HL-60 (cell line): ENCODE results near the gene SP8.

Experiments
- DNase-seq, 2 experiments: peaks; one replicate each; pipeline ENCODE4 v3.0.0-alpha.2; 2010 to 2020; ENCODE audit warnings: low read depth in 1 of 2, low spot score in 1 of 2
- H3K27ac ChIP-seq: fragments of 250-450 bp; sonication (Bioruptor Pico); replicated peaks from 2 replicates; pipeline ENCODE4 v1.5.1; 2020; ENCODE audit warnings: mild to moderate bottlenecking, moderate library complexity
- H3K27me3 ChIP-seq: fragments of 250-450 bp; sonication (Bioruptor Pico); 2 replicates; pipeline ENCODE4 v1.5.1; 2021; ENCODE audit warnings: mild to moderate bottlenecking, moderate library complexity; ENCODE audit not compliant: insufficient read depth, poor library complexity, severe bottlenecking
- H3K4me3 ChIP-seq: replicated peaks from 2 replicates; pipeline ENCODE4 v1.5.1; 2011; ENCODE audit warnings: mild to moderate bottlenecking, control low read depth, low read length; ENCODE audit not compliant: insufficient read depth
- CTCF ChIP-seq: IDR thresholded peaks from one replicate; pipeline ENCODE4 v1.5.1; 2011; ENCODE audit warnings: low read length, control low read depth, inconsistent platforms; ENCODE audit not compliant: insufficient read depth
- GABPA ChIP-seq: IDR thresholded peaks from 2 replicates; pipeline ENCODE4 v1.6.1; 2012; ENCODE audit warnings: low read depth
- POLR2AphosphoS5 ChIP-seq: IDR thresholded peaks from 2 replicates; pipeline ENCODE4 v1.6.1; 2012; ENCODE audit warnings: low read depth
- REST ChIP-seq: IDR thresholded peaks from 2 replicates; pipeline ENCODE4 v1.6.1; 2012; ENCODE audit warnings: low read depth; ENCODE audit not compliant: insufficient replicate concordance
- SPI1 ChIP-seq: IDR thresholded peaks from 2 replicates; pipeline ENCODE4 v1.6.1; 2012; ENCODE audit warnings: low read depth, mild to moderate bottlenecking, borderline replicate concordance

Gene SP8

GRCh38 chr7:20783125-20783699 is 3.5 kb downstream of the SP8 start:
- TF ChIP-seq GABPA (no peak), CTCF (no peak), REST (no peak), POLR2AphosphoS5 (no peak), SPI1 (no peak)
- no peak overlapping the region for H3K27ac ChIP-seq
- peaks cover 63% of the 10 kb centered on the region for H3K27me3 ChIP-seq
- H3K4me3 ChIP-seq = no peak overlapping the region
- DNase-seq = no peak

GRCh38 chr7:20779041-20779440 is 7.6 kb downstream of the SP8 start:
- Histone ChIP-seq H3K27ac (no peak overlapping the region), H3K27me3 (peaks cover 62% of the 10 kb centered on the region), H3K4me3 (no peak overlapping the region)
- TF ChIP-seq GABPA (no peak), SPI1 (no peak), POLR2AphosphoS5 (no peak), REST (no peak), CTCF (no peak)
- no peak for DNase-seq

GRCh38 chr7:20778063-20778721 is 8.5 kb downstream of the SP8 start:
- no peak for DNase-seq
- no peak overlapping the region for H3K27ac ChIP-seq
- peaks cover 57% of the 10 kb centered on the region for H3K27me3 ChIP-seq
- TF ChIP-seq REST = no peak
- no peak for TF ChIP-seq POLR2AphosphoS5
- TF ChIP-seq SPI1 = no peak
- no peak for TF ChIP-seq CTCF
- TF ChIP-seq GABPA = no peak
- peak overlapping the region; percentile 12; the same call in 1 of the 2 replicates for H3K4me3 ChIP-seq
